ENCODE results near the gene WDR72.

GRCh38 chr15:53627279-53627678 lies 132.2 kb downstream of the WDR72 start:
- TF ChIP-seq RFX5 (IDR thresholded peaks at IDR 0.05; ENCODE audit: low read length), result no peak
- TF ChIP-seq, protein P1, sequence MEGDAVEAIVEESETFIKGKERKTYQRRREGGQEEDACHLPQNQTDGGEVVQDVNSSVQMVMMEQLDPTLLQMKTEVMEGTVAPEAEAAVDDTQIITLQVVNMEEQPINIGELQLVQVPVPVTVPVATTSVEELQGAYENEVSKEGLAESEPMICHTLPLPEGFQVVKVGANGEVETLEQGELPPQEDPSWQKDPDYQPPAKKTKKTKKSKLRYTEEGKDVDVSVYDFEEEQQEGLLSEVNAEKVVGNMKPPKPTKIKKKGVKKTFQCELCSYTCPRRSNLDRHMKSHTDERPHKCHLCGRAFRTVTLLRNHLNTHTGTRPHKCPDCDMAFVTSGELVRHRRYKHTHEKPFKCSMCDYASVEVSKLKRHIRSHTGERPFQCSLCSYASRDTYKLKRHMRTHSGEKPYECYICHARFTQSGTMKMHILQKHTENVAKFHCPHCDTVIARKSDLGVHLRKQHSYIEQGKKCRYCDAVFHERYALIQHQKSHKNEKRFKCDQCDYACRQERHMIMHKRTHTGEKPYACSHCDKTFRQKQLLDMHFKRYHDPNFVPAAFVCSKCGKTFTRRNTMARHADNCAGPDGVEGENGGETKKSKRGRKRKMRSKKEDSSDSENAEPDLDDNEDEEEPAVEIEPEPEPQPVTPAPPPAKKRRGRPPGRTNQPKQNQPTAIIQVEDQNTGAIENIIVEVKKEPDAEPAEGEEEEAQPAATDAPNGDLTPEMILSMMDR (IDR thresholded peaks at IDR 0.05), result no peak
